Stimulated activated CD4-positive, alpha-beta T cell treated with anti-CD3 and anti-CD28 coated beads, TNF-alpha, amount 100 ng/mL, for 1 hour (primary cell): ENCODE data around the gene L1CAM.
A peak's percentile ranks its signal among the peaks of the same experiment; 100 is the strongest.
"Not testable (repeated sequence)": the region's sequence is repeated elsewhere in the genome, so short reads cannot be mapped to it uniquely, and the experiment has no call there.

ENCODE experiments used
- DNase-seq, 3 donors: peaks; one replicate each; pipeline ENCODE4 v3.0.0-alpha.2; 2020; ENCODE audit warnings: low read depth in 3 of 3, low spot score in 1 of 3

Gene L1CAM

DNA sequence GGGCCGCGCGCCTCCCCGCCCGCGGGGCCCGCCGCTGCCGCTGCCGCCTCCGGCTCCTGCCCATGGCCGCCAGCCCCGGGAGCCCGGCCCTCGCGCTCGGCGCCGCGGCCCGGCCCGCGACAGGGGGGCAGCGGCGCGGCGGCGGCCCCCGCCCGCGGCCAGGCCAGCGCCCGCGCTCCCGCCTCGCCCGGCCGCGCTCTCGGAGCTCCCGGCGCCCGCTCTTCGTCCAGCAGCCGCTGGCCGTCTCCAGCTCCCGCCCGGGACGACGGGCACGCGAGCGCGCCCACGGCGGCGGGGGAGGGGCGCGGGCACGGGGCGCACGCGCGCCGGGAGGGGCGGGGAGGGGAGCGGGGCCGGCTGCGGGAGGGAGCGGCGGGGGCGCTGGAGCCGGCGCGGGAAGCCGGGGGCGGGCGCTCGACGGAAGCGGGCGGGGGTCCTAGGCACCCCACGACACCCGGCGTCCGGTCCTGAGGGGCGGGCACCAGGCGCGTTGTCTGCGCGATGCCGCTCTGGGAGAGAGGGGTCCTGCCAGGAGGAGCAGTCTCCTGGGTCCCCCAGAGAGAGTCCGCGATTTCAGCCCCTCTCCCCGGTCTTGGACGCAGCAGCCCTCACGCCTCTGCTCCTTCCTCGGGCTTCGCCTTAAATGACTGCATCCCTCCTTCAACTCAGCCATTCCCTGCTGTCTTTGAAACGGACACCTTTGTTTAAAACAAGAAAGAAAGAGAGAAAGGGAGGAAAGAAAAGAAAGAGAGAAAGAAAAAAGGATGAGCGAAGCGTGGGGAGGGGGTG lies 55.1 kb downstream of the L1CAM start:
- no peak for DNase-seq

DNA sequence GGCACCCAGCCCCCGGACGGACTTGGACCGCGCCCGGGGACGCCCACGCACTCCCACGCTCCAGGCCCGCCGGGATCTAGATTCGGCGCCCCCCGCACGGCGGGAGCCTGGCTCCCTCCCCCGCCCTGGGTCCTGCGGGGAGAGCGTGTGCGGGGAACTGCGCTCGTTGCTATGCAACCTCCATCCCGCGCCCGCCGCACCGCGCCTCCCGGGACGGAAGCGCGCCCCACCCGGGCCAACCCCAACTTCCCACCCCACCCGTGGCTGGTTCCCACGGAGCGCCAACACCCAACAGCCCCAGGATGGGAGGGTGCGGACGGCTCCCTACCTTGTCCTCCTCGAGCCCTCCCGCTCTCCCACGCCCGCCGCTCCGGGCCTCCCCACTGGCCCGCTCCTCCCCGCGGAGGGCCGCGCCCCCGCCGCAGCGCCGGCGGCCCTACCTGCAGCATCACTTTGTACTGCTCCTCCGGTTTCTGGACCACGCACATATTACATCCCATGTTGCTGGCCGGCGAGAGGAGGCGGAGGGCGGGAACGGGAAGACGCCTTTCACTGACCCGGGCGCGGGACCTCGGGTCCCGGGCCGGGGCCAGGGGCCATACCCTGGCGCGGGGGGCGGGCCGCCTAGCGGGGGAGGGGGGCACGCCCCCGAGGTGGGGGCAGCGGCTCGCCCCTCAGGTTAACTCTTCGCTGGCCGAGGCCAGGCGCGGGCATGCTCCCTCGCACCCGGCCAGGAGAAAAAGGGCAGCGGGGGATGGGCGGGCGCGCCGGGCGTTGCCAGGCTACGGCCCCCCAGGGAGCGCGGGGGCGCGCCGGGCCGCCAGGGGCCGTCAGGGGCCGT lies 56.0 kb downstream of the L1CAM start, which contains the start of gene PDZD4:
TSS of gene PDZD4 (minus strand) at position 746 of the 841 bp plus-strand sequence. CDS start at position 500, 246 bp downstream.
- DNase-seq, result no peak

DNA sequence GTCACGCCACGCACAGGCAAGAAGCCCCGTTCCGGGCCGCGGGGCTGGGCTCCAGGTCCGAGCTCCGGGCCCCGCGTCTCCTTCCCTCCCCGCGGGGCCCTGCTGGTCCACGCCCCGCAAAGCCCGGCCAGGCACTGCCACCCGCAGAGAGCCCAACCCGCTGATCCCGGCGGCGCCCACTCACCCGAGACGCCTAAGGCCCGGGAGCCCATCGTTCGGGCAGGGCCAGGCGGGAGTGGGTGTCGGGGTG lies 56.5 kb downstream of the L1CAM start:
- no peak for DNase-seq

DNA sequence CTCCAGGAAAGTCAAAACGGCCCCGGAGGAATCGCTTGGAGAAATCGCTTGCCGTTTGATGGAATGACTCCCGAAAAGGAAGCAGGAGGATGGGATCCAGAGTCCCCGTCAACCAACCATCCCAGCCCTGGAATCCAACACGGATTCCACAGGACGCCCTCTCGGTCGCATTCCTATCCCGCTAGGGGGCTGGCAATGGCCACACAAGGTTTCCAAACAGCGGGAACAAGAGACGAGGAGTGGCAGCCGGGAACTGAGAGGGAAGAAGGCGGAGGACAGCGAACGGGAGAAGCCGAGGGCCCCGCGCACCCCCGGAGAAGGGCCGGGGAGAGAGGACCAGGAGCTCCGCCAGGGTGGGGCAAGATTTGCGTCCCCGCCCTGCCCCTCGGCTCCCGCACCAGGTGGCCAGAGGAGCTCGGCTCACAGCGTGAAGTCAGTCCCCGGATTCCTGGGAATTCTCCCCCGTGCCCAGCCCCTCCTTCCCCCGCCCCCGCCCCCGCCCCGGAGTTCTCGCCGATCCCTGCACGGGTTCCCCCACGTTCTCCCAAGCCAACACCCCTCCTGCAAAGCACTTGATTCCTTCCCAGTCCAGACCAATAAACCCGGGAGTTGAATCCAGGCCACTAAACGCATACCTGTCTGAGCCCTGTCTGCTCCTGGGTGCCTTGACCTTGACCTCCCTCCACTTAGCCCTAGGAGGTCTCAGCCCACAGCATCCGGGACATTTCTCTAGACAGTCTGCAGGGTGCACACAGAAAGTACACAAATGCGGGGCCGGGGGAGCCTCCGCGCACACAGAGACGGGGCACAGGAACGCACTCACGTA lies 57.0 kb downstream of the L1CAM start:
- no peak for DNase-seq

DNA sequence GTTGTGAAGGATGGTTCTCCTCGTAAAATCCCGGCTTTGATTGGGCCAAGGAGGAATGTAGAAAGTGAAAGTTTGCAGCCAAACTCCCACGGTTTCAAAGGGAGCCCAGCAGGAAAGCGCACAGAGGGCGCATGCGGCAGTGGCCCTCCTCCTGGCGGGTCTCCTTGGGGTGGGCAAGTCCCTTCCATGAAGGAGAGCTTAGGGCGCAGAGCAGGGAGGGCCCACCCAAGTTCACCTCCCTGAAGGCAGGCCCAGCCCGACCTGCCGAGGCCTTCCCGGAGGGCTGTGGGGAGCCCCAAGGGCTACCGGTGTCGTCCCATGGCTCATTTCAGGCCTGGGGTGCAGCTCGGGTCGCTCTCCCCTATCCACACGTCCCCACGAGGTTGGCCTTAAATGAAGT lies 57.7 kb downstream of the L1CAM start:
- no peak for DNase-seq

DNA sequence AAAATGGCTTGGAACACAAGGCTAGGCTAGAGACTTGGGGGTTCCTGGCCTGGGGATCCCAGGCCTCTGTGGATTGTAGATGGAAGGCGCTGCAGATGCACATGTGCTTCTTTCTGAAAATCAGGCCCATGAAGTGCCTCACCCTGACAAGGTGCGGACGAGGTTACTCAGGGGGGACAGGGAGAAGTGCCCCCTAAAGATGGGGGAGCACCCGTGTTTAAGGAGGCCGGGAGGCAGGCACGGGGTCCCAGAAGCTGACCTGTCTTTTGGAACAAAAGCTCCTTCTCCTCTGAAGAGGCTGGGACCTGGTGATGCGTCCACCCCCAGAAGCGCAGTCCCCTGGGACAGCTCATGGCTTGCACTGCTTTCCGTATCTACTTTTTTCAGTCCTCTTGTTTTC lies 58.1 kb downstream of the L1CAM start:
- no peak for DNase-seq

DNA sequence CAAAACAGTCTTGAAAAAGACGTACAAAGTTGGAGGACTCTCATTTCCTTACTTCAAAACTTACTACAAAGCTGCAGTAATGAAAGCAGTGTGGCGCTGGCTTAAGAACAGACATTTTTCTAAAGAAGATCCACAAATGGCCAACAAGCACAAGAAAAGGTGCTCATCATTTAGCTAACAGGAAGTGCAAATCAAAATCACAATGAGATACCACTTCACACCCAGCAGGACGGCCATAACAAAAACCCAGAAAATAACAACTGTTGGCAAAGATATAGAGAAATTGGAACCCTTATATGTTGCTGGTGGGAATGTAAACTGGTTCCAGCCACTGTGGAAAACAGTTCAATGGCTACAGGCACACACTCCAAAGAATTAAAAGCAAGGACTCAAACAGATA lies 59.0 kb downstream of the L1CAM start:
- DNase-seq, result no peak

DNA sequence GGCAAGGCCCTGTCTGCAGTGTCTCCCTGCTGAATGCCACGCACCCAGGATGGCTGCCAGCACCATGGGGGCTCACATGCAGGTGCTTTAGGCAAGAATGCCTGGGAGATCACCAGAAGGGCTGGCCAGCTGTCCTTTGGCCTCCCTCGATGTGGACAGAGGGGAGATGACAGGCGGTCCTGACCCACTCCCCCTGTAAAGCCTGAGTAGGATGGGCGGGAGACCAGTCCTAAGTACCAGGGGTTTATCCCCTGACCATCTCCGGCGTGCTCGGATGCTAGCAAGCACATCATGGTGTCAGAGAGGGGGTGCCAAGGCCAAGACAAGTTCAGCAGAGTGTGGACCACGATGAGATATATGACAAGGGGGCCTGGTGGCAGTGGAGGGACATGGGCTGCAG lies 60.9 kb downstream of the L1CAM start:
- DNase-seq, result no peak

DNA sequence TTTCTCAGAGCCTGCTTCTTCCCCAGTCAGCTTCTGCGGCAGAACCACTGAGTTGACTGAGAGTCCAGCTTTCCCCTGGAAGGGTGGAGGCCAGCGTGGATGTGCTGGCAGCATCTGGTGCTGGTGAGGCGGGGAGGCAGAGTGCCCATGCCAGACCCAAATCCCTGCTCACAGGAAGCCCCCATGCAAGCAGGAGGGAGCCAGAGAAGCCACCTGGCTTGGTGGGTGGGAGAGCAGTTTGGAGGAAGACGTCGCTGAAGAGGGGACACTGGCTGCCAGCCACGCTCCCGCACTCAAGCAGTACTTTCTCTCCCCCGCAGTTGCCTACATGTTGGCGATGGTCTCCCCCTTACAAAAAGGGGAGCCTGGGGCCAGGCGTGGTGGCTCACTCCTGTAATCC lies 61.6 kb downstream of the L1CAM start:
- DNase-seq, result no peak

DNA sequence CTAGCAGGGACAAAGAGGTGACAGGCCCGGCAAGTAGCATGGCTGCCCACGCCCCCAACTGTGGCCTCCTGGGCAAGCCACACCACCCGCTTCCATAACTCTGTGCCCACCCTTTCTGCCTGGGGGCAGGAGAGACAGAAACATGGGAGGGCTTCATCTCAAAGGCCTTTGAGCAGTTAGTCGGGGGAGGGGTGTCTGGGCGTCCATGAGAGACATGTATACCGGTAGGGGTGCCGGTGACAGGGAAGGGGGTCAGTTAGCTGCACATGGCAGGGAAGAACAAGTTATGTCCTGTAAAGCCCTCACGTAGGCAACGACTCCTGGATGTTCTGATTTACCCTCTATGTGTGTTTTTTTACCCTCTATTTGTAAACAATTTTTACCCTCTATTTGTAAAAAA lies 64.9 kb downstream of the L1CAM start:
- DNase-seq, result no peak

DNA sequence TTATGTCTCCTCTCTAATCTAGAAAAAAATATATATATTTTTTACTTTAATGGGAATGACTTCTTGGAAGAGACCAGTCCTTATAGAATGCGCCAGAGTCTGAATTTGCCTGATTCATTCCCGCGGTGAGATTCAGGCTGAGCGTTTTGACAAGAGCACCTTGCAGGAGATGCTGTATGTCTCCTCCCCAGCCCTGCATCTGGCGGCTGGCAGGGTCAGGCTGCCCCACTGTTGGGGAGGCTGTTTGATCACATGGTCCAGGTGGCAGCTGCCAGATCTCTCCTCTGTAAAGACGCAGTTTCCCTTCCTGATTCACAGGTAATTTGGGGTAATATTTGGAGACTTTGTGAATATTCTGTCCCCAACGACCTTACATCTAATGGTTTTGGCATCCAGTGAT lies 65.4 kb downstream of the L1CAM start:
- DNase-seq, result no peak

DNA sequence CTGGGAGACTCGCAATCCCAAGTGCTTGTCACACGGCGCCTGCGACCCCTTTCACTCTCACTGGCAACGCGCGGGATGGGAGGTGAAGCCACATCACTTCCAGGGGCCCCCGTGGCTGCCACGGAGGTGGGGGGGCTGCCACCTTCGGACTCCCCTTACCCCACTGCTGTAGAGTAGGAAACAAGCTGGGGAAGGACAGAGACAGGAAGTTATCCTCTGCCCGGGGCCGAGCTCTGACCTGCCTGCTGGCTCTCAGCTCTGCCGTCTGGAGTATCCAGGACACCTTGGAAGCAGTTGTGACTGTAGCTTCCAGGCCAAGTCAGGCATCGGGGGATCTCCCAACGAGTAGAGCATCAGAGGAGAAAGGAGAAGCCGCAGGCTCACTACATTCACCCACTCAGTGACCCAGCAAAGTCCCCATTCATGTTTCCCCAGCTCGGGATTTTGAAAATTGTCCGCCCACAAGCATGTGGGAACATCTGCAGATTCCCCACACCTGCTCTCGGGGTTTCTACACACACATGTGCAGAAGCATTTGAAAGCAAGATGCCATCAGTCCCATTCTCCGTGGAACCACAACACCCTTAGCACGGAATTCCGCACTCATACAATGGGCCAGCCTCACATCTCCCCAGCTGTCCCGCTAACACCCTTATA lies 66.5 kb downstream of the L1CAM start:
- DNase-seq, result no peak

DNA sequence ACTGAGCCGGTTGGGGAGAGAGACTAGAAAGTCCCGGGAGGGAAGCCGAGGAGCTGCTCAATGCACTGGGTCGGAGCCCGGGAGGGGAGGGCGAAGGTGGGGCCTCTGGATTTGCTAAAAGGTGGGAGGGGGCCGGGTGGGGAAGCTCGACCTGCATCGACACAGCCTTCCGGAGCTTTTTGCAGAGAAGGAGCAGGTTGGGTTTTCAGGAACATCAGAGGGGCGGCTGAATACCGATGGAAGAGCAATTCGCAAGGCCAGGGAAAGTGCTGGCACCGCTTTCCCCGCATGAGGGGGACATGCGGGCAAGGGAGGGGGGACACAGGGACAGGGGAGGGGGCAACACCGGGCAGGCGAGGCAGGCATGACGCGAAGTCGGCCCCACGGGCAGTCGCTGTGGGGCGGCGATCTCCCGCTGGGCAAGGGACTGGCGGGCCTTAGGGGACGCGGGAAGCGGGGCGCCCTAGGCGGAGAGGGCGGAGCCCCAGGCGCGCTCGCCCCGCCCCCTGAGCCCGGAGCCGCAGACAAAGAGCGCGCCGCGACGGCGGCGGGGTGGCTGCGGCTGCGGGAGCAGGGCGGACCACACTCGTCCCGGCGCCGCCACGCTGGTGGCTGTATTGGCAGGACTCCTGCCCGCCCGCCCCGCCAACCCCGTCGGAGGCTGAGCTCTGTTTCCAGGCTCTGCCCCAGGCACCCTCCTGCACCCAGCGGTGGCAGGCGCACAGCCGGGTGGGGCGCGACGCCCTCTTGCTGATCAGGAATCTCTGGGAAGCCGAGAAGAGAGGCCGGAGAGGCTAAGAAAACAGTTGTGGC lies 67.2 kb downstream of the L1CAM start:
- DNase-seq, result peak in 2 of 3 donors; percentile 18 to 43

DNA sequence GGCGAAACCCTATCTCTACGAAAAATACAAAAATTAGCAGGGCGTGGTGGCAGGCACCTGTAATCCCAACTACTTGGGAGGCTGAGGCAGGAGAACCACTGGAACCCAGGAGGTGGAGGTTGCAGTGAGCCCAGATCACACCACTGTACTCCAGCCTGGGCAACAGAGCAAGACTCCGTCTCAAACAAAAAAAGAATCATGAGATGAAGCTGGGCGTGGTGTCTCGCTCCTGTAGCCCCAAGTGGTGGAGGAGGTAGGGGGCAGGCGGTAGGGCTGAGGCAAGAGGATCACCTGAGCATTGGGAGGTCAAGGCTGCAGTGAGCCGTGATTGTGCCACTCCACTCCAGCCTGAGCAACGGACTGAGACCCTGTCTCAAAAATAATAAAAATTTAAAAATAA lies 67.9 kb downstream of the L1CAM start:
- DNase-seq, result not testable (repeated sequence)

DNA sequence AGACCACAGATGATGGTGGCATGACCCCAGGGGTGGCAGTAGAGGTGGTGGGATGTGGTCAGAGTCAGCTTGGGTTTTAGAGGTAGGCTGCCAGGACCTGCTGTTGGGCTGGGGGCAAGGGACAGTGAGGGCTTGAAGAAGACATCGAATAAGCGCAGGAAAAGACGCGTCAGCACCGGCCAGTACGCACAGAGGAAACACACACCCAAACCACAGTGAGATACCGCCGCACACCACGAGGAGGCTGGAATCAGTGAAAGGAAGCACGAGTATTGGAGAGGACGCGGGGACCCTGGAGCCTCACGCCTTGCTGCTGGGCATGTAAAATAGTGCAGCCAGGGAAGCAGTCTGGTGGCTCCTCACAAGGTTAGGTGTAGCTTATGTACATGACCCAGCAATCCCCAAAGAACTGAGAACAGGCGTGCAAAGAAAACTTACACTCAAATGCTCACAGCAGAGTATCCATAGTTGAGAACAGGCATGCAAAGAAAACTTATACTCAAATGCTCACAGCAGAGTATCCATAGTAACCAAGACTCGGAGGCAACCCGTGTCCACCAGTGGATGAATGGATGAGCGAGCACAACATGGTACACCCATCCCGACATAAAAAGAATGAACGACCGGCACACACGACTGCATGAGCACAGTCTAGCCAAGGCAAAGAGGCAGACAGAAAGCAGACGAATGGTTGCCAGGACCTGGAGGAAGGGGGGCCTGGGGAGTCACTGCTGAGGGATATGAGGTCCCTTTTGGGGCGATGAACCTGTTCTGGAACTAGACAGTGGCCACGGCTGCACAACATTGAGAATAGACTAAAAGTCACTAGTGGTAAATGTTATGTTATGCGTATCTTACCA lies 68.9 kb downstream of the L1CAM start:
- DNase-seq, result no peak

DNA sequence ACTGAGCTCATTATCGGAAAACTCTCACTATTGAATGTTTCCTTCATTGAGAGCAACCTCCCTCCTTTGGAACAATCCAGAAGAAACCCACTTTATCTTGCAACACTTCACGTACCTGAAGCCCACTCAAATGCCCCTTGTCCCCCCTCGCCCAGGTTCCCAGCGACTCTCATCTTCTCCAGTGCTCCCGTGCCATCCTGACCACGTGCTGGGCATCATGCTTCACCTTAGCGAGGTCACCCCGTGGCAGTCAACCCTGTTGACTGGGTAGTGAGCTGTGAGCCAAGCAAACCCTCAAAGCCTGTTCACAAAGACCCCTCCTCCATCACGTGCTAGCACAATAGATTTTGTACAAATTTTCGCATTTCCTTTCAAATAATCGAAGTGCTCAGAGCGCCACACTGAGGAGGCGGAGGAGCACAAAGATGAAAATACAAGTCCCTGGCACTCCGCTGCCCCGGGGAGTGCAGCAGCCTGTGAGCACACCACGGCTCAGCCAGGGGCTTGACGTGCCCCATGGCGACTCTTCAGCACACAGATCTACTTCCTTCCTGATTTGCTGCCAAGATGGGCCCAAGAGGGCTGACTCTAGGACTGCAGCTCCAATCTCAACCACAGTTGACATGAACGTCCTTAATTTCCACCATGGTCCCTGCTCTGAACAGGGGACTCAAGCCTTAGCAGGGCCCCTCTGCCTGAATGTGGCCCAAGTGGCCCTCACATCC lies 71.2 kb downstream of the L1CAM start:
- no peak for DNase-seq

DNA sequence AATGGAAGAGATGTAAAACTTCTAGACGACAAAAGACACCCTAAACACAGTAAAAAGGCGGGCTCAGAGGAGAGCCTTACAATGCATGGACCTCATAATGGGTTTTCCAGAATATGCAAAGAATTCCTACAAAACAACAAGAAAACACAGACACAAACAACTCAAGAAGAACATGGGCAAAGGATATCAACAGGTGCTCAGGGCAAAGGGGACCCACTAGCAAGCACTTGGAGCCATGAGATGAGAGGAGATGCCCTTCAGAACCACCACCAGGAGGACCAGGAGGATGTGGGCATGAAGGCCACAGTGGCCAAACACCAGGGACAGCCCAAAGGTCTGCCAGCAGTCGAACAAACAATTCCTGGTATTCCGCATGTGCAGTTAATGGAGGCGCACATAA lies 72.8 kb downstream of the L1CAM start:
- no peak for DNase-seq

DNA sequence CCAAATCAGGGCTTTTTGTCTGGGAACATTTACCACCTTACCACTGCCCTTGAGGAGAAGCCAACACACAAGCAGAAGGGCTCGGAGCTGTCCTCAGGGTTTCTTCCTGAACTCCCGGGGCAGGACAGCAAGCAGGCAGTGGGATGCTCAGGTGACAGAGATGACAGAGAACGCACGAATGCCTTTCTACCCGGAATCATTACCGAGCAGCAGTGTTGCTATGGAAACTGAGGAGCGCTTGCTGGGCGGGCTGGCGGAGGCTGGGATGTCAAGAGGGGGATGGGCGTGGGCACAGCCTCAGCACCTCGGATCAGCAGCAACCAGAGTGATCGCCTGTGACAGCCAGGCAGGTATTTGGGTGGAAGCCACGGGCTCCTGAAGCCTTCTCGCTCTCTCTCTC lies 73.8 kb downstream of the L1CAM start:
- DNase-seq, result no peak
